Adrenal gland (tissue), 5 donors: ENCODE measurements around the gene SPAAR.
"Not testable (repeated sequence)": the region's sequence is repeated elsewhere in the genome, so short reads cannot be mapped to it uniquely, and the experiment has no call there.

Experiments
- POLR2A ChIP-seq, 2 donors: fragments of 450-650 bp; IDR thresholded peaks; one replicate each; pipeline ENCODE4 v1.6.1; 2017; ENCODE audit warnings: antibody characterized with exemption in 2 of 2, mild to moderate bottlenecking in 2 of 2, moderate library complexity in 1 of 2
- TF ChIP-seq, protein P1 (sequence below), 6 experiments: fragments of 450-650 bp in 4 of 6; fragments of 200-600 bp in 2 of 6; sonication (generic) in 1 of 6; IDR thresholded peaks; 1 replicate in 5 of 6; 2 replicates in 1 of 6; pipeline versions ENCODE4 v1.5.1 to v1.8.0; 2016 to 2021; ENCODE audit warnings: antibody characterized with exemption in 6 of 6, mild to moderate bottlenecking in 2 of 6, moderate library complexity in 1 of 6
- donor health status: DM: no; HTN: no; CAD: no.

DNA sequence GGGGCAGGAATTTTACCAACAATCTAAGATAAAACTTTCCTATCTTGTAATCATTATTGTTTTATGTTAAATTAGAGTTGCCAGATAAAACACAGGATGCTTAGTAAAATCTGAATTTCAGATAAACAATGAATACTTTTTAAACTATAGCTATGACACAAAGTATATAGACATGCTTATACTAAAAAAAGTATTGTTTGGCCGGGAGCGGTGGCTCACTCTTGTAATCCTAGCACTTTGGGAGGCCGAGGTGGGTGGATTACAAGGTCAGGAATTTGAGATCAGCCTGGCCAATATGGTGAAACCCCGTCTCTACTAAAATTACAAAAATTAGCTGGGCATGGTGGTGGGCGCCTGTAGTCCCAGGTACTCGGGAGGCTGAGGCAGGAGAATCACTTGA is 24.8 kb downstream of the SPAAR start:
- TF ChIP-seq, protein P1, sequence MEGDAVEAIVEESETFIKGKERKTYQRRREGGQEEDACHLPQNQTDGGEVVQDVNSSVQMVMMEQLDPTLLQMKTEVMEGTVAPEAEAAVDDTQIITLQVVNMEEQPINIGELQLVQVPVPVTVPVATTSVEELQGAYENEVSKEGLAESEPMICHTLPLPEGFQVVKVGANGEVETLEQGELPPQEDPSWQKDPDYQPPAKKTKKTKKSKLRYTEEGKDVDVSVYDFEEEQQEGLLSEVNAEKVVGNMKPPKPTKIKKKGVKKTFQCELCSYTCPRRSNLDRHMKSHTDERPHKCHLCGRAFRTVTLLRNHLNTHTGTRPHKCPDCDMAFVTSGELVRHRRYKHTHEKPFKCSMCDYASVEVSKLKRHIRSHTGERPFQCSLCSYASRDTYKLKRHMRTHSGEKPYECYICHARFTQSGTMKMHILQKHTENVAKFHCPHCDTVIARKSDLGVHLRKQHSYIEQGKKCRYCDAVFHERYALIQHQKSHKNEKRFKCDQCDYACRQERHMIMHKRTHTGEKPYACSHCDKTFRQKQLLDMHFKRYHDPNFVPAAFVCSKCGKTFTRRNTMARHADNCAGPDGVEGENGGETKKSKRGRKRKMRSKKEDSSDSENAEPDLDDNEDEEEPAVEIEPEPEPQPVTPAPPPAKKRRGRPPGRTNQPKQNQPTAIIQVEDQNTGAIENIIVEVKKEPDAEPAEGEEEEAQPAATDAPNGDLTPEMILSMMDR (IDR thresholded peaks at IDR 0.05), result not testable (repeated sequence)
- not testable (repeated sequence) for TF ChIP-seq POLR2A (IDR thresholded peaks at IDR 0.05)
